PC-3 (cell line): ENCODE data around the gene CDCA4.

ENCODE experiments used
- CTCF ChIP-seq: fragments of 300-600 bp; sonication (generic); conservative IDR thresholded peaks from 2 replicates; pipeline ENCODE4 v1.5.1; 2017; ENCODE audit warnings: antibody characterized with exemption, low read depth, mild to moderate bottlenecking, low read length
- EZH2 ChIP-seq: fragments of 300-600 bp; sonication (generic); IDR thresholded peaks from one replicate; pipeline ENCODE4 v1.6.1; 2017; ENCODE audit warnings: antibody characterized with exemption, mild to moderate bottlenecking, low read length; ENCODE audit not compliant: unreplicated experiment

GRCh38 chr14:104984056-104984894, 36.6 kb downstream of the CDCA4 start:
- TF ChIP-seq EZH2, result no peak
- TF ChIP-seq CTCF, result no peak
